IMR-90 (cell line): ENCODE results near the gene CDKL4. TPM values are rescaled to one million over a fixed set of nuclear protein-coding genes. Genes with fewer than 3 reads are reported as not detected.

Experiments
- ATAC-seq: fragments of 200-7000 bp; cut with Tn5 transposase; 2 replicates; pipeline ENCODE4 v1.9.1; 2020; ENCODE audit warnings: low read depth, mild to moderate bottlenecking, moderate library complexity
- BruUV-seq: library from RNA; stranded (reverse); fragments of 400-500 nt; replicated peaks from 2 replicates; lab custom pipeline; 2021; lab: Mats Ljungman, UMichigan
- CTCF ChIA-PET: fragments of 300-600 bp; formaldehyde crosslinking; extraction: SDS; loops from one replicate; lab custom pipeline; 2021; ENCODE audit warnings: antibody characterized with exemption; lab: Yijun Ruan, JAX
- POLR2A ChIA-PET: fragments of 300-600 bp; sonication (Branson Sonifier 250); formaldehyde crosslinking; loops from one replicate; lab custom pipeline; 2022; ENCODE audit warnings: antibody characterized with exemption; ENCODE audit not compliant: unreplicated experiment; lab: Charles Lee
- DNase-seq: peaks from one replicate; pipeline ENCODE4 v3.0.0; 2013
- H2AFZ ChIP-seq: replicated peaks from 2 replicates; pipeline ENCODE3; 2013; ENCODE audit warnings: low read length, mild to moderate bottlenecking; ENCODE audit not compliant: poor library complexity
- H2AK5ac ChIP-seq: 2 replicates; pipeline ENCODE4 v1.6.1; 2013; ENCODE audit warnings: low read depth, low read length, inconsistent platforms
- H2AK9ac ChIP-seq: replicated peaks from 2 replicates; pipeline ENCODE3; 2013; ENCODE audit warnings: mild to moderate bottlenecking, low read depth, low read length, moderate library complexity; ENCODE audit not compliant: poor library complexity
- H2BK120ac ChIP-seq: 2 replicates; pipeline ENCODE4 v1.6.1; 2013; ENCODE audit warnings: low read depth, low read length, inconsistent platforms
- H2BK15ac ChIP-seq: 3 replicates; pipeline ENCODE4 v1.6.1; 2013; ENCODE audit warnings: low read depth, low read length, inconsistent platforms
- H2BK20ac ChIP-seq: 2 replicates; pipeline ENCODE4 v1.6.1; 2013; ENCODE audit warnings: low read depth, mild to moderate bottlenecking, inconsistent platforms, low read length, moderate library complexity
- H2BK5ac ChIP-seq: 2 replicates; pipeline ENCODE4 v1.6.1; 2013; ENCODE audit warnings: mild to moderate bottlenecking, low read depth, low read length, inconsistent platforms; ENCODE audit not compliant: poor library complexity, severe bottlenecking
- H3K14ac ChIP-seq: replicated peaks from 2 replicates; pipeline ENCODE4 v1.6.1; 2013; ENCODE audit warnings: low read depth, low read length, inconsistent platforms
- H3K18ac ChIP-seq: 2 replicates; pipeline ENCODE4 v1.6.1; 2013; ENCODE audit warnings: low read depth, low read length, control low read depth
- H3K23ac ChIP-seq: 2 replicates; pipeline ENCODE4 v1.6.1; 2013; ENCODE audit warnings: low read depth, low read length, inconsistent platforms
- H3K27ac ChIP-seq: 2 replicates; pipeline ENCODE4 v1.5.1; 2013; ENCODE audit warnings: mild to moderate bottlenecking, control low read depth, low read length; ENCODE audit not compliant: insufficient read depth
- H3K27me3 ChIP-seq: 2 replicates; pipeline ENCODE4 v1.6.1; 2013; ENCODE audit warnings: low read length; ENCODE audit not compliant: control insufficient read depth, insufficient read depth
- H3K36me3 ChIP-seq: 2 replicates; pipeline ENCODE4 v1.6.1; 2013; ENCODE audit warnings: low read length, mixed read lengths; ENCODE audit not compliant: control insufficient read depth, insufficient read depth
- H3K4ac ChIP-seq: 2 replicates; pipeline ENCODE4 v1.6.1; 2013; ENCODE audit warnings: low read depth, low read length, inconsistent platforms
- H3K4me1 ChIP-seq: 2 replicates; pipeline ENCODE4 v1.6.1; 2013; ENCODE audit warnings: low read length, mixed read lengths; ENCODE audit not compliant: control insufficient read depth, insufficient read depth
- H3K4me2 ChIP-seq: 2 replicates; pipeline ENCODE4 v1.6.1; 2013; ENCODE audit warnings: low read depth, mild to moderate bottlenecking, control low read depth, low read length, moderate library complexity
- H3K4me3 ChIP-seq: 2 replicates; pipeline ENCODE4 v1.5.1; 2013; ENCODE audit warnings: low read depth, mild to moderate bottlenecking, control low read depth, low read length, moderate library complexity; ENCODE audit not compliant: insufficient read depth
- H3K56ac ChIP-seq: 2 replicates; pipeline ENCODE4 v1.6.1; 2013; ENCODE audit warnings: low read length, inconsistent platforms; ENCODE audit not compliant: insufficient read depth; ENCODE audit errors: extremely low read depth
- H3K79me1 ChIP-seq, 2 experiments: 2 replicates each; pipeline ENCODE4 v1.6.1; 2013; ENCODE audit warnings: low read length in 2 of 2, inconsistent platforms in 1 of 2, low read depth in 1 of 2
- H3K9ac ChIP-seq: 2 replicates; pipeline ENCODE4 v1.6.1; 2013; ENCODE audit warnings: low read depth, low read length, control low read depth
- H3K9me1 ChIP-seq: 2 replicates; pipeline ENCODE4 v1.6.1; 2013; ENCODE audit warnings: low read length, inconsistent platforms; ENCODE audit not compliant: insufficient read depth
- H3K9me3 ChIP-seq: 2 replicates; pipeline ENCODE4 v1.6.1; 2013; ENCODE audit warnings: low read length; ENCODE audit not compliant: control insufficient read depth, insufficient read depth
- H4K20me1 ChIP-seq: 2 replicates; pipeline ENCODE4 v1.6.1; 2013; ENCODE audit warnings: low read length, inconsistent platforms; ENCODE audit not compliant: insufficient read depth
- H4K5ac ChIP-seq: 2 replicates; pipeline ENCODE4 v1.6.1; 2013; ENCODE audit warnings: mild to moderate bottlenecking, low read depth, low read length, control low read depth
- H4K8ac ChIP-seq, 2 experiments: 2 replicates each; pipeline ENCODE4 v1.6.1; 2013; ENCODE audit warnings: low read depth in 2 of 2, low read length in 2 of 2, control low read depth in 1 of 2, inconsistent platforms in 1 of 2
- H4K91ac ChIP-seq: 2 replicates; pipeline ENCODE4 v1.6.1; 2013; ENCODE audit warnings: low read depth, low read length, inconsistent platforms; ENCODE audit not compliant: insufficient read depth
- BHLHE40 ChIP-seq: fragments of 150-350 bp; IDR thresholded peaks from 2 replicates; pipeline ENCODE4 v1.6.1; 2016; ENCODE audit warnings: mild to moderate bottlenecking, low read depth, low read length
- ELK1 ChIP-seq: fragments of 150-350 bp; IDR thresholded peaks from 2 replicates; pipeline ENCODE4 v1.6.1; 2016; ENCODE audit warnings: low read depth, mild to moderate bottlenecking, low read length, moderate library complexity, borderline replicate concordance
- MXI1 ChIP-seq: IDR thresholded peaks from 2 replicates; pipeline ENCODE4 v1.6.1; 2012; ENCODE audit warnings: low read depth, mild to moderate bottlenecking, low read length, moderate library complexity, borderline replicate concordance
- NFE2L2 ChIP-seq: fragments of 150-350 bp; IDR thresholded peaks from 2 replicates; pipeline ENCODE4 v1.6.1; 2016; ENCODE audit warnings: low read depth, mild to moderate bottlenecking, low read length
- POLR2A ChIP-seq: IDR thresholded peaks from 2 replicates; pipeline ENCODE4 v1.6.1; 2012; ENCODE audit warnings: mild to moderate bottlenecking, low read depth, low read length
- WGBS, 2 experiments: methylation state at CpG; one replicate each; pipeline versions ENCODE4 v1.1.5 to v1.1.7; 2013; ENCODE audit warnings: missing lambda C conversion rate in 2 of 2; ENCODE audit not compliant: insufficient read length in 1 of 2; ENCODE audit errors: extremely low coverage in 2 of 2; 5-methylcytosine and 5-hydroxymethylcytosine counted together
- dilution Hi-C: fragments of 300-500 bp; cut with HindIII; formaldehyde crosslinking; loops from one replicate; pipeline ENCODE4 v1.14.3; 2018; ENCODE audit warnings: low sequenced_read_pairs; ENCODE audit not compliant: unreplicated experiment
- in situ Hi-C: fragments of 300-500 bp; cut with MboI; formaldehyde crosslinking; loops from 3 replicates; pipeline ENCODE4 v1.14.3; 2019; ENCODE audit warnings: low sequenced_read_pairs, inconsistent platforms, mixed read lengths
- intact Hi-C: fragments of 100-400 bp; cut with micrococcal nuclease; formaldehyde crosslinking; loops from 2 replicates; pipeline ENCODE4 v1.10.0; 2022
- polyA plus RNA-seq, 3 experiments: library from polyadenylated mRNA; depleted of rRNA; stranded (reverse); fragments of >200 nt; gene quantifications; 2 replicates each; pipeline ENCODE4 v1.2.3, GENCODE V29; 2012; ENCODE audit warnings: low replicate concordance in 1 of 3
- total RNA-seq: library from RNA; depleted of rRNA; stranded (reverse); fragments of >200 nt; gene quantifications from 2 replicates; pipeline ENCODE4 v1.2.3, GENCODE V29; 2012
- TF ChIP-seq, protein P1 (sequence below): conservative IDR thresholded peaks from 2 replicates; pipeline ENCODE4 v1.5.1; 2012; ENCODE audit warnings: mild to moderate bottlenecking, low read depth, low read length, improper control_type of control experiment

The CDKL4 gene
- total and polyA plus RNA-seq, 2 of the 4 experiments (the other 2 are of a cell fraction) = not detected

- H4K91ac ChIP-seq = no peak overlapping the region
- H3K27ac ChIP-seq = no peak overlapping the region
- no peak overlapping the region for H3K9ac ChIP-seq
- dilution Hi-C loops (no loop called here), in situ Hi-C loops (no loop called here), intact Hi-C loops (loop anchor here (10.0 kb wide), 1 partner anchor 413 kb away; no protein-coding TSS in a partner anchor)
- H3K4me2 ChIP-seq = no peak overlapping the region
- H3K36me3 ChIP-seq = peaks cover 39% of the 10 kb centered on the region
- H3K79me1 ChIP-seq = peaks cover 8 to 9% of the 10 kb centered on the region in 2 experiments; a peak in 2 of 4 replicates
- H3K9me1 ChIP-seq = peaks cover 4% of the 10 kb centered on the region; the same call in 1 of the 2 replicates
- 100% methylated on average over 1 of the region's 3 CpGs; no CpG with 5 or more reads in 1 of the 2 experiments for WGBS, 2 experiments
- ATAC-seq = no peak
- H2BK20ac ChIP-seq = no peak overlapping the region
- H2AK9ac ChIP-seq = no peak overlapping the region
- ChIA-PET CTCF (no interaction called here), POLR2A (no interaction called here)
- H3K56ac ChIP-seq = no peak overlapping the region
- no peak overlapping the region for H3K4ac ChIP-seq
- H3K4me1 ChIP-seq = peaks cover 2% of the 10 kb centered on the region; the same call in 1 of the 2 replicates
- H3K4me3 ChIP-seq = no peak overlapping the region
- no peaks in the 10 kb centered on the region for H4K20me1 ChIP-seq
- H3K23ac ChIP-seq = no peak overlapping the region
- no peak overlapping the region for H2AK5ac ChIP-seq
- no peak overlapping the region for H4K8ac ChIP-seq
- H4K5ac ChIP-seq = no peak overlapping the region
- no peak for DNase-seq
- no peak overlapping the region for H2BK5ac ChIP-seq
- TF ChIP-seq MXI1 = no peak
- TF ChIP-seq, protein P1, sequence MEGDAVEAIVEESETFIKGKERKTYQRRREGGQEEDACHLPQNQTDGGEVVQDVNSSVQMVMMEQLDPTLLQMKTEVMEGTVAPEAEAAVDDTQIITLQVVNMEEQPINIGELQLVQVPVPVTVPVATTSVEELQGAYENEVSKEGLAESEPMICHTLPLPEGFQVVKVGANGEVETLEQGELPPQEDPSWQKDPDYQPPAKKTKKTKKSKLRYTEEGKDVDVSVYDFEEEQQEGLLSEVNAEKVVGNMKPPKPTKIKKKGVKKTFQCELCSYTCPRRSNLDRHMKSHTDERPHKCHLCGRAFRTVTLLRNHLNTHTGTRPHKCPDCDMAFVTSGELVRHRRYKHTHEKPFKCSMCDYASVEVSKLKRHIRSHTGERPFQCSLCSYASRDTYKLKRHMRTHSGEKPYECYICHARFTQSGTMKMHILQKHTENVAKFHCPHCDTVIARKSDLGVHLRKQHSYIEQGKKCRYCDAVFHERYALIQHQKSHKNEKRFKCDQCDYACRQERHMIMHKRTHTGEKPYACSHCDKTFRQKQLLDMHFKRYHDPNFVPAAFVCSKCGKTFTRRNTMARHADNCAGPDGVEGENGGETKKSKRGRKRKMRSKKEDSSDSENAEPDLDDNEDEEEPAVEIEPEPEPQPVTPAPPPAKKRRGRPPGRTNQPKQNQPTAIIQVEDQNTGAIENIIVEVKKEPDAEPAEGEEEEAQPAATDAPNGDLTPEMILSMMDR = no peak
- TF ChIP-seq NFE2L2 = no peak
- no peak for TF ChIP-seq ELK1
- no peak for TF ChIP-seq BHLHE40
- TF ChIP-seq POLR2A = no peak
- H3K27me3 ChIP-seq = no peaks in the 10 kb centered on the region
- no peak overlapping the region for H2BK120ac ChIP-seq
- H2AFZ ChIP-seq = no peak overlapping the region
- BruUV-seq = no TSS peak
- no peak overlapping the region for H3K14ac ChIP-seq
- H2BK15ac ChIP-seq = no peak overlapping the region
- no peak overlapping the region for H3K18ac ChIP-seq
- no peaks in the 10 kb centered on the region for H3K9me3 ChIP-seq
Measured at GRCh38 chr2:39281391-39281790, 37.6 kb upstream of the CDKL4 start.
